ENCODE data around the gene CDH4.

- TF ChIP-seq POLR2A (IDR thresholded peaks at IDR 0.05; ENCODE audit: low read length) (no peak), GATA1 (IDR thresholded peaks at IDR 0.05; ENCODE audit: low read depth, low read length) (no peak)
Measured at GRCh38 chr20:61360296-61360695, 108.2 kb downstream of the CDH4 start.
